OCI-LY1 (cell line): ENCODE results near the gene CHRM2.

Experiments used
- H2AFZ ChIP-seq: fragments of 200-600 bp; sonication (generic), shearing (Covaris generic); 2 replicates; pipeline ENCODE4 v1.6.0; 2014; ENCODE audit warnings: antibody characterized with exemption, mild to moderate bottlenecking, low read length
- H3F3A ChIP-seq: fragments of 200-600 bp; sonication (generic), shearing (Covaris generic); 2 replicates; pipeline ENCODE4 v1.6.0; 2014; ENCODE audit warnings: mild to moderate bottlenecking, antibody characterized with exemption, low read length, moderate library complexity; ENCODE audit not compliant: insufficient read depth
- H3K27ac ChIP-seq: fragments of 200-600 bp; sonication (generic); 2 replicates; pipeline ENCODE4 v1.5.1; 2014; ENCODE audit warnings: low read length, mixed run types, mild to moderate bottlenecking, low read depth; ENCODE audit not compliant: poor library complexity, severe bottlenecking
- H3K27me3 ChIP-seq: fragments of 200-600 bp; sonication (generic); 2 replicates; pipeline ENCODE4 v1.6.0; 2014; ENCODE audit warnings: antibody characterized with exemption, mild to moderate bottlenecking, low read length, moderate library complexity; ENCODE audit not compliant: insufficient read depth
- H3K36me3 ChIP-seq: fragments of 200-600 bp; sonication (generic); 2 replicates; pipeline ENCODE4 v1.6.1; 2014; ENCODE audit warnings: mild to moderate bottlenecking, antibody characterized with exemption, low read length, moderate library complexity, mixed read lengths; ENCODE audit not compliant: insufficient read depth
- H3K4me1 ChIP-seq: fragments of 200-600 bp; sonication (generic); 2 replicates; pipeline ENCODE4 v1.5.1; 2014; ENCODE audit warnings: mild to moderate bottlenecking, low read length, moderate library complexity; ENCODE audit not compliant: insufficient read depth, severe bottlenecking
- H3K4me2 ChIP-seq: fragments of 200-600 bp; sonication (generic), shearing (Covaris generic); 2 replicates; pipeline ENCODE4 v1.6.1; 2014; ENCODE audit warnings: low read length
- H3K4me3 ChIP-seq: fragments of 200-600 bp; sonication (generic); 2 replicates; pipeline ENCODE4 v1.5.1; 2014; ENCODE audit warnings: low read length, low read depth, mild to moderate bottlenecking, mixed read lengths; ENCODE audit not compliant: poor library complexity, severe bottlenecking
- H3K79me2 ChIP-seq: fragments of 200-600 bp; shearing (Covaris generic); 2 replicates; pipeline ENCODE4 v1.6.1; 2016; ENCODE audit warnings: mixed run types, low read length, mixed read lengths; ENCODE audit not compliant: insufficient read depth
- H3K9ac ChIP-seq: fragments of 200-600 bp; sonication (generic), shearing (Covaris generic); 2 replicates; pipeline ENCODE4 v1.6.1; 2014; ENCODE audit warnings: mild to moderate bottlenecking, low read length, mixed read lengths
- H3K9me2 ChIP-seq: fragments of 200-600 bp; sonication (generic), shearing (Covaris generic); 2 replicates; pipeline ENCODE4 v1.6.1; 2014; ENCODE audit warnings: low read depth, mild to moderate bottlenecking, low read length, mixed read lengths
- H3K9me3 ChIP-seq: fragments of 200-600 bp; shearing (Covaris generic); 2 replicates; pipeline ENCODE4 v1.6.1; 2014; ENCODE audit warnings: low read length, mixed read lengths
- H4K20me1 ChIP-seq: fragments of 200-600 bp; sonication (generic), shearing (Covaris generic); 2 replicates; pipeline ENCODE4 v1.6.0; 2016; ENCODE audit warnings: mild to moderate bottlenecking, low read length; ENCODE audit not compliant: insufficient read depth
- CTCF ChIP-seq: fragments of 200-600 bp; sonication (generic), shearing (Covaris generic); IDR thresholded peaks from 2 replicates; pipeline ENCODE4 v1.5.1; 2017; ENCODE audit warnings: mild to moderate bottlenecking, antibody characterized with exemption, low read length, moderate library complexity, mixed read lengths
- EZH2 ChIP-seq: fragments of 200-600 bp; sonication (generic), shearing (Covaris generic); IDR thresholded peaks from 2 replicates; pipeline ENCODE4 v1.8.0; 2017; ENCODE audit warnings: borderline replicate concordance, mixed run types, mild to moderate bottlenecking, antibody characterized with exemption, low read length, moderate library complexity, mixed read lengths

The CHRM2 gene

GRCh38 chr7:136947347-136947746 is 78.9 kb downstream of the CHRM2 start:
- no peaks in the 10 kb centered on the region for H3K9me2 ChIP-seq
- no peaks in the 10 kb centered on the region for H3K79me2 ChIP-seq
- no peak for TF ChIP-seq EZH2
- TF ChIP-seq CTCF: no peak

GRCh38 chr7:136950331-136950730 is 81.9 kb downstream of the CHRM2 start:
- H3K9me3 ChIP-seq: no peaks in the 10 kb centered on the region
- TF ChIP-seq CTCF: no peak
- no peak for TF ChIP-seq EZH2
- no peaks in the 10 kb centered on the region for H3K27me3 ChIP-seq
- H3K27ac ChIP-seq: no peak overlapping the region
- H3K4me3 ChIP-seq: no peak overlapping the region
- H3K79me2 ChIP-seq: no peaks in the 10 kb centered on the region
- H3K9ac ChIP-seq: no peak overlapping the region
- no peaks in the 10 kb centered on the region for H3K36me3 ChIP-seq
- H2AFZ ChIP-seq: no peak overlapping the region
- no peaks in the 10 kb centered on the region for H3F3A ChIP-seq
- 0 out of 2 replicates have a peak, but pooled peaks cover 3% of the 10 kb centered on the region for H4K20me1 ChIP-seq
- no peaks in the 10 kb centered on the region for H3K4me1 ChIP-seq
- H3K9me2 ChIP-seq: no peaks in the 10 kb centered on the region
- H3K4me2 ChIP-seq: no peak overlapping the region

More at GRCh38 chr7:136947347-136947746, 78.9 kb downstream of the CHRM2 start:
- no peak overlapping the region for H3K4me3 ChIP-seq
- H3K4me1 ChIP-seq: no peaks in the 10 kb centered on the region
- H3K9ac ChIP-seq: no peak overlapping the region
- H3K36me3 ChIP-seq: no peaks in the 10 kb centered on the region
- H3K9me3 ChIP-seq: no peaks in the 10 kb centered on the region
- 0 out of 2 replicates have a peak, but pooled peaks cover 3% of the 10 kb centered on the region for H4K20me1 ChIP-seq
- H3F3A ChIP-seq: no peaks in the 10 kb centered on the region
- no peak overlapping the region for H3K4me2 ChIP-seq
- no peaks in the 10 kb centered on the region for H3K27me3 ChIP-seq
- no peak overlapping the region for H2AFZ ChIP-seq
- H3K27ac ChIP-seq: no peak overlapping the region

- no peaks in the 10 kb centered on the region for H3F3A ChIP-seq
- H3K79me2 ChIP-seq: no peaks in the 10 kb centered on the region
- no peak overlapping the region for H3K4me2 ChIP-seq
- H3K4me1 ChIP-seq: no peaks in the 10 kb centered on the region
- H4K20me1 ChIP-seq: no peaks in the 10 kb centered on the region
- H2AFZ ChIP-seq: no peak overlapping the region
- no peak overlapping the region for H3K9ac ChIP-seq
- TF ChIP-seq CTCF (no peak), EZH2 (no peak)
- no peaks in the 10 kb centered on the region for H3K36me3 ChIP-seq
- no peak overlapping the region for H3K4me3 ChIP-seq
- no peaks in the 10 kb centered on the region for H3K9me2 ChIP-seq
- no peak overlapping the region for H3K27ac ChIP-seq
- H3K9me3 ChIP-seq: no peaks in the 10 kb centered on the region
- H3K27me3 ChIP-seq: no peaks in the 10 kb centered on the region
Measured at GRCh38 chr7:136953386-136953785, 84.9 kb downstream of the CHRM2 start.
